ENCODE results near the gene ALDH4A1.
"Not testable (repeated sequence)": the region's sequence is repeated elsewhere in the genome, so short reads cannot be mapped to it uniquely, and the experiment has no call there.

Gene ALDH4A1

DNA sequence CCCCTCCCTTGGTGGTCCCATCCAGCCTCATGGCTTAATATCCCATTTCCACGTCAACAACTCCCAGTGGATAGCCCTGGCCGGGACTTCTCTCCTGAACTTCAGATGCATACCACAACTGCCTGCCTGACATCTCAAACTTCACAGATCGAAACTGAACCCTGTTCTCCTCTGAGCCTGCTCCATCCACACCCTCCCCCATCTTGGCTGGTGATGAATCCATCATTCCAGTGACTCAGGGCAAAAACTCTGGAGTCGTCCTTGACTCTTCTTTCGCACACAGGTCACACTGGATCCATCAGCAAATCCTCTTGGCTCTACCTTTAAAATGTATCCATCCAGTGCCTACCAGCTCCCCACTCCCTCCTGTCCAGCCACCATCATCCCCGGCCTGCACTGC, 46.8 kb downstream of the ALDH4A1 start:
- DNase-seq (ENCODE audit: low spot score): no peak

- no peak for DNase-seq (ENCODE audit: low spot score)
Observed at GRCh38 chr1:18854331-18855025, 47.9 kb downstream of the ALDH4A1 start.

GRCh38 chr1:18852501-18852900, 49.9 kb downstream of the ALDH4A1 start:
- DNase-seq (ENCODE audit: low spot score): no peak

- DNase-seq (ENCODE audit: low spot score): no peak
Observed at GRCh38 chr1:18849261-18849711, 53.1 kb downstream of the ALDH4A1 start.

GRCh38 chr1:18847723-18848122, 54.6 kb downstream of the ALDH4A1 start:
- not testable (repeated sequence) for DNase-seq (ENCODE audit: low spot score)

- DNase-seq (ENCODE audit: low spot score): no peak
Observed at GRCh38 chr1:18840145-18840544, 62.2 kb downstream of the ALDH4A1 start.

DNA sequence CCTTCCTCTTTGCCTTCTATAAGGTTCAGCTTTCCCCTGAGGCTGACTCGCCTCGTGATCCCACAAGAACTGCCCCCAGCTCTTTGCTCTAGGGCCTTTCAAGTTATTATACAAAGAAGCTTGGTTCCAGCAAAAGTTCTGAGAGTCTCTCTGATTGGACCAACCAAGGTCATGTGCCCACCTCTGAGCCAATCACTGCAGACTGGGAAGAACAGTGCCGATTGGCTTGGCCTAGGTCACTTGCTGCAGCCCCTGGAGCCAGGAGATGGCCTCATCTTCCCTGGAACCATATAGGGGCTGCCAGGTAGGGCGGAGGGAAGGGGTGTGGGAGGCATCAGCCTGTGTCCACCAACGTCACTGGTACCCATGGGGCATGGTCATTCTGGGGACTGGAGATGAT, 65.7 kb downstream of the ALDH4A1 start:
- DNase-seq (ENCODE audit: low spot score): no peak

DNA sequence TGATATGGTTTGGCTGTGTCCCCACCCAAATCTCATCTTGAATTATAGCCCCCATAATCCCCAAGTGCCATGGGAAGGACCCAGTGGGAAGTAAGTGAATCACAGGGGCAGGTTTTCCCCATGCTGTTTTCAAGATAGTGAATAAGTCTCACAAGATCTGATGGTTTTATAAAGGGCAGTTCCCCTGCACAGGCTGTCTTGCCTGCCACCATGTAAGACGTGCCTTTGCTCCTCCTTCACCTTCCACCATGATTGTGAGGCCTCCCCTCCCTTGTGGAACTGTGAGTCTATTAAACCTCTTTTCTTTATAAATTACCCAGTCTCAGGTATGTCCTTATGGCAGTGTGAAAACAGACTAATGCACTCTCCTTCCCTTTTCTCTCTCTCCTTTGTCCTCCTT, 70.0 kb downstream of the ALDH4A1 start:
- not testable (repeated sequence) for DNase-seq (ENCODE audit: low spot score)

DNA sequence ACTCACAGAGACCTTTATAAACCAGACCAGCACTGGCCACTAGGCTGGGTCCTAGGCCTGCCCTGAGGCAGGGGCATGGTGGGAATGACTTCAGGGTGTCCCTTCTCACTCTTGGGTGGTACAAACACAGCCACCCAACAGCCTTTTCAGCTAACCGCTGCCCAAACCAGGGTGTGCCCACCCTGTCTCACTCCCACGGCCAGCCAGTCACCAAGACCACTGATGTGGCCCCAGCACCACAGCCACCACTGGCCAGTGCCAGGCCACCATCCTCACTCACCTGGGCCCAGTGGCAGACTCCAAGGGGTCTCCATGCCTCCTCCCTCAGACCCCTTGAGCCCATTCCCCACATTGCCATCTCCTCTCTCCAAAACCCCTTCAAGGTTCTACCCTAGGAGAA, 70.7 kb downstream of the ALDH4A1 start:
- DNase-seq (ENCODE audit: low spot score): no peak

DNA sequence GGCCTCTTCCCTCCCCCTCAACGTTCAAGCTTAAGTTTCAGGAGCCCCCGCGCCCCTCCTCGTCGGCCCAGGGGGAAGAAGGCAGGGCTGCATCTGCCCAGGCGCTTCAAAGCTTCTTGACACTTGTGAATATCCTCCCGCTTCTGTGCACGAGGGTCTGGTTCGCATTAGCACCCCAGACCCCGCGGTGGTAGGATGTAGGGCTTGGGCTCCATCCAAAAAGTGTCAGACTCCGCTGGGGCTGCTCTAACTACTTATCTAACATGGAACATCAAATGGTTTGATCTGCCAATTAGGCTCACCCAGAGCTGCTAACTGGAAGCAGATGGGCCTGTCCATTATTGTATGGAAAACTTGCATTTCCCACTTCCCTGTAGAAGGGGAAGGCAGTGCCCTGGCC, 71.8 kb downstream of the ALDH4A1 start:
- DNase-seq (ENCODE audit: low spot score): no peak

- DNase-seq (ENCODE audit: low spot score): no peak
Observed at GRCh38 chr1:18829671-18830070, 72.7 kb downstream of the ALDH4A1 start.

DNA sequence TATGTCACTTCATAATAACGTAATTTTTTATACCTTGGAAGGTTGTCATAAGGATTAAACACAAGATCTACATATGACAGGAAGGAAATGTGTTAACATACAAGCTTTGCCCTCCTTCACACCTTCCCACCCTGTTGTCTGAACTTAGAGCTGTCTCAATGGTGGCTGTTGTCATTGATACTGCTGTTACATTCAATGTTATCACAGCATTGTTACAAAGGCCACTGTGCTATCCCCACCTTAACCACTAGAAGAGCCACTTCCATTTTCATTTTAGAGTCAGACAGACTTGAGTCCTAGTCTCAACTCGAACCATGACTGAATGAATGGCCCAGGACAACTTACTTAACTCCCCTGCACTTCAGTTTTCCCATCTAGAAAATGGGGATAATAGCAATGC, 74.1 kb downstream of the ALDH4A1 start:
- no peak for DNase-seq (ENCODE audit: low spot score)

- DNase-seq (ENCODE audit: low spot score): no peak
Observed at GRCh38 chr1:18823438-18823837, 78.9 kb downstream of the ALDH4A1 start.
